OCI-LY7 (cell line): Measurements from ENCODE around the gene IL2RA.

Experiments
- CTCF ChIP-seq: fragments of 200-600 bp; sonication (generic); conservative IDR thresholded peaks from 2 replicates; pipeline ENCODE4 v1.5.1; 2014; ENCODE audit warnings: mild to moderate bottlenecking, antibody characterized with exemption, low read length, moderate library complexity, mixed read lengths
- EZH2phosphoT487 ChIP-seq: fragments of 200-600 bp; sonication (generic); IDR thresholded peaks from 2 replicates; pipeline ENCODE4 v1.6.1; 2018; ENCODE audit warnings: low read depth, borderline replicate concordance, mild to moderate bottlenecking, mixed run types, antibody characterized with exemption, low read length, moderate library complexity, mixed read lengths

GRCh38 chr10:6036861-6037321 is 25.3 kb downstream of the IL2RA start:
- TF ChIP-seq CTCF (no peak), EZH2phosphoT487 (no peak)
